Frontal cortex (tissue), 4 donors: ENCODE data around the gene IQCN. TPM values are rescaled to one million over a fixed set of nuclear protein-coding genes. Genes with fewer than 3 reads are reported as not detected.
A peak's percentile ranks its signal among the peaks of the same experiment; 100 is the strongest.

Experiments
- DNase-seq, 2 donors: peaks; one replicate each; pipeline ENCODE4 v3.0.0; 2012; ENCODE audit warnings: low spot score in 2 of 2
- FAIRE-seq: peaks from 2 replicates; lab custom pipeline; 2012; peaks lifted over from hg19 to GRCh38; lab: Jason Lieb, UNC
- total RNA-seq: library from RNA; depleted of rRNA; stranded (reverse); fragments of >200 nt; gene quantifications from one replicate; pipeline ENCODE4 v1.2.3, GENCODE V29; 2014
- donor health status: control.
- donor health status: control.
- donor health status: control.

Gene IQCN, protein sequence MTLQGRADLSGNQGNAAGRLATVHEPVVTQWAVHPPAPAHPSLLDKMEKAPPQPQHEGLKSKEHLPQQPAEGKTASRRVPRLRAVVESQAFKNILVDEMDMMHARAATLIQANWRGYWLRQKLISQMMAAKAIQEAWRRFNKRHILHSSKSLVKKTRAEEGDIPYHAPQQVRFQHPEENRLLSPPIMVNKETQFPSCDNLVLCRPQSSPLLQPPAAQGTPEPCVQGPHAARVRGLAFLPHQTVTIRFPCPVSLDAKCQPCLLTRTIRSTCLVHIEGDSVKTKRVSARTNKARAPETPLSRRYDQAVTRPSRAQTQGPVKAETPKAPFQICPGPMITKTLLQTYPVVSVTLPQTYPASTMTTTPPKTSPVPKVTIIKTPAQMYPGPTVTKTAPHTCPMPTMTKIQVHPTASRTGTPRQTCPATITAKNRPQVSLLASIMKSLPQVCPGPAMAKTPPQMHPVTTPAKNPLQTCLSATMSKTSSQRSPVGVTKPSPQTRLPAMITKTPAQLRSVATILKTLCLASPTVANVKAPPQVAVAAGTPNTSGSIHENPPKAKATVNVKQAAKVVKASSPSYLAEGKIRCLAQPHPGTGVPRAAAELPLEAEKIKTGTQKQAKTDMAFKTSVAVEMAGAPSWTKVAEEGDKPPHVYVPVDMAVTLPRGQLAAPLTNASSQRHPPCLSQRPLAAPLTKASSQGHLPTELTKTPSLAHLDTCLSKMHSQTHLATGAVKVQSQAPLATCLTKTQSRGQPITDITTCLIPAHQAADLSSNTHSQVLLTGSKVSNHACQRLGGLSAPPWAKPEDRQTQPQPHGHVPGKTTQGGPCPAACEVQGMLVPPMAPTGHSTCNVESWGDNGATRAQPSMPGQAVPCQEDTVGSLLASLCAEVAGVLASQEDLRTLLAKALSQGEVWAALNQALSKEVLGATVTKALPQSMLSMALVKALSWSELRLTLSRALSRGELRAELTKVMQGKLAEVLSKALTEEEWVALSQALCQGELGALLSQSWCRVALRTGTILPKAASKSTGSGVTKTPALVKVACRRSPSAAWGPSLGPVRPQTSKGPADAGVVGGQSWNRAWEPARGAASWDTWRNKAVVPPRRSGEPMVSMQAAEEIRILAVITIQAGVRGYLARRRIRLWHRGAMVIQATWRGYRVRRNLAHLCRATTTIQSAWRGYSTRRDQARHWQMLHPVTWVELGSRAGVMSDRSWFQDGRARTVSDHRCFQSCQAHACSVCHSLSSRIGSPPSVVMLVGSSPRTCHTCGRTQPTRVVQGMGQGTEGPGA (N-terminal part only)
- 0.41 TPM for total RNA-seq

DNA sequence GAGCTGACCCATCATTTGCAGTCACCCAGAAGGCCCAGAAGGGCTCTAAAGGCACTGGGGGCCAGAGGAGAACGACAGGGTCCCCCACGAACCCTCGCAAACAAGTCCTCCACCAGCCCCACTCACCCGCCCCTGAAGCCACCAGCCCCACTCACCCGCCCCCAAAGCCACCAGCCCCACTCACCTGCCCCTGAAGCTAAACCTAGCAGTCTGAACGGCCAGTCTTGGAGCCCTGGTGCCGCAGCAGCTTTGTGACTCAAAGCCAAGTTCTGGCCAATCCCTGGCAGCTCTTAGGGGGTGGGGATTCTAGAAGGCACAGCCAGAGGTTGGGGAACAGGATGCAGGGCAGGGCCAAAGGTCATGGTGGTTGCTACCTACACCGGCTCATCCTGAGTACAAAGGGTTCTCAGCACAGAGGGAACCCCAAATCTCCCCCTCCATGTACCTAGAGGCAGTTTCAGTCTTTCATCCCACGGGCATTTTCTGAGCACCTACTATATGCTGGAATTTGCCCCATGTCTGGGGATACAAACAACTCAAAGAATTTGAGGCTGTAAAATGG lies at the start of gene IQCN:
TSS of gene IQCN (minus strand) at position 234 of the 562 bp plus-strand sequence. CDS start 4,974 bp downstream, outside the sequence.
- no peak for FAIRE-seq
- no peak for DNase-seq

DNA sequence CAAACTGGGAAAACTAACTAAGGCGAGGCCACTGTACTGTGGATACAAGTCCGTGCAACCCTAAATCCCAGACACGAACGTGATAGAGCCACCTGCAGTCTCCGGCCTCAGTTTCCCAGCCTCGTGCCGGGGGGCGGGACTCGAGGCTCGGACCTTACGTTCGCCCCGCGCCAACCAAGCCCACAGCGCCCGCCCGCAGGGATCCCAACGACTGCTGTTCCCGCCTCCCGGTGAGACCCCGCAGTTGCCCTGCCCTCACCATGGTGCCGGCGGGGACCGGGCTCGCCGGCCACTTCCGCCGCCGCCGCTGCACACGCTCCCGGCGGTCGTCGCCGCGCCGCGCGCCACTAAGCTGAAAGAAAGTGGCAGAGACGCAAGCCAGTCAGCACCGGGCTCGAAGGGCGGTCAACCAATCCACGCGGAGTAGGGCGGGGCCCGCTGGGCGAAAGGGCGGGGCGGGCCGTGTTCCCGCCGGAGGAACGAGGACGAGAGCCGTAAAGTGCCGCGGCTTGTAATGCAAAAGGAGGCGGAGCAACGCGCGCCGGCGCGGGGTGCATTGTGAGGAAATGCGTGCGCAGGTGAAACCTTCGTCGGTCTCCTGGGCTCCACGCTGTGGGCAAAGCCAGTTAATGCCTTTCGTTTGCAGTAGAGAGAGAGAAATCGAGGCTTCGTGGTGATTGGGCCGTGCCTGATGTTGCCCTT lies 48.7 kb upstream of the IQCN start, which contains the start of gene LSM4:
TSS of gene LSM4 (minus strand) at position 318 of the 702 bp plus-strand sequence. CDS start at position 262, 56 bp downstream.
- DNase-seq (peak; percentile 97 to 99), FAIRE-seq (no peak)

DNA sequence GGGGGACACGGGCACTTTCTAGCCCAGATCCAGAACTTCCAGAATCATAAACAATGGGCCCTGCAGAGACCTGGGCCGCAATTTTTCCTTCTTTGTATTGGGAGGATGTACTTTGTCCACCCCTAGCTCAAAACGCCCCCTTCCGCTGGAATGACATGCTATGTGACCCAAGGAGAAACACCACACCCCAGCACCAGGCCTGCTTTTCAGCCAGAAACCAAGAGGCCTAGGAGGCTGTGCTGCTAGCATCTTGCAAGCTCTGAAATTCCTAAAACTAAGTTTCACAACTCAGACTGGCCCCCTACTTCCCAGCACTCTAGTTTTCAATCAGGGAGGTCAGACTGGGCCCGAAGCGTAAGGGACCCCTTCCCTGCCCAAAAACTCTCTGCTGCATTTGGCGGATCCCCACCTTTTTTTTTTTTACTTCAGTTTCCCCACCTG lies 48.1 kb upstream of the IQCN start:
- DNase-seq (no peak), FAIRE-seq (no peak)

DNA sequence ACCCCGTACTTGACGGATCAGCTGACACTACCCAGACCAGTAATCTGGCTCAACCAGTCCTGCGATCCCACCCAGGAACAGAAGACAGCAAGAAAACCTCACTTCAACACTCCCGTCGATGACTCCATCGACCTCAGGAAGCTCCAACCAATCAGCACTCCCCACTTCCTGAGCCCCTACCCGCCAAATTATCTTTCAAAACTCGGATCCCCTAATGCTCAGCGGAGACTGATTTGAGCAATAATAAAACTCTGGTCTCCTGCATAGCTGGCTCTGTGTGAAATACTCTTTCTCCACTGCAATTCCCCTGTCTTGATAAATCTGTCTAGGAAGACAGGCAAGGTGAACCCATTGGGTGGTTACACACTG lies 47.5 kb upstream of the IQCN start:
- FAIRE-seq = no peak

DNA sequence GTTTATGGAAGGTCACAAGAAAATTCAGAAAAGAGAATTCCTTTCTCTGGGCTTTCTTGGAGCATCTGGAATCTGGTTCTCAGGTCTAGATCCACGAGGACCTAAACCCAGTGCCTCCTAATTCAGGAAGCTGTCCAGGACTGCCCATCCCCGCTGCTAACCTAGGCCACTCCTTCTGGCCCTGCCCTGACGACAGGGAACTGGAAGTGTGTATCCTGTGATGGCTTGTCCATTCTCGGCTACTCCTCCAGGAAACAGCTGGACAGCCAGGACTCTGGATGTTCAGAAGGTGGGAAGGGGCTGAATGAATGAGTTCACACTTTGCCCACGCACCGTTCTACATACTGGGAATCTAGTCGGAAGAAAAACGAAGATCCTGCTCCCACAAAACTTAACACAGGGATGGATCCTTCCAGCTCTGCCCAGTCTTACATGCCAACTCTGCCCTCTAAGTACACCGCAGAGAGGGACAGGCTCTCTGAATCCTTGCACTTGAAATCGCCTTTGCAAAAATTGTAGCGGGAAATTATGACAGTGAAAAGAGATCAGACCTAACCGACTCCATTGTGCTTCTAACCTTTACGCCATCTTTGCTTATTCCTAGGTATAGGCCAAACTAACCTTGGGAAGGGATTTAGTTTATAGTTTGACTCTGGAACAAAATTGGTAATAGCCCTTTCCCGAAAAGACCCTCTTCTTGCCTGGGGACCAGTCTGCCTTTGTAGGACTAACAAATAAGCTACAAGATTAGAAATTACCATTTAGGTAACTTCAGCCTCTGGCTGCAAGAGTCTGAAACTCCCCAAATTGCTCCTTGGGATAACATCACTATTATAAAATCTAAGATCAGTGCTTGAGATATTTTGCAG lies 46.8 kb upstream of the IQCN start:
- FAIRE-seq (no peak), DNase-seq (no peak)

More for the DNA sequence above, 47.5 kb upstream of the IQCN start:
- DNase-seq = no peak

DNA sequence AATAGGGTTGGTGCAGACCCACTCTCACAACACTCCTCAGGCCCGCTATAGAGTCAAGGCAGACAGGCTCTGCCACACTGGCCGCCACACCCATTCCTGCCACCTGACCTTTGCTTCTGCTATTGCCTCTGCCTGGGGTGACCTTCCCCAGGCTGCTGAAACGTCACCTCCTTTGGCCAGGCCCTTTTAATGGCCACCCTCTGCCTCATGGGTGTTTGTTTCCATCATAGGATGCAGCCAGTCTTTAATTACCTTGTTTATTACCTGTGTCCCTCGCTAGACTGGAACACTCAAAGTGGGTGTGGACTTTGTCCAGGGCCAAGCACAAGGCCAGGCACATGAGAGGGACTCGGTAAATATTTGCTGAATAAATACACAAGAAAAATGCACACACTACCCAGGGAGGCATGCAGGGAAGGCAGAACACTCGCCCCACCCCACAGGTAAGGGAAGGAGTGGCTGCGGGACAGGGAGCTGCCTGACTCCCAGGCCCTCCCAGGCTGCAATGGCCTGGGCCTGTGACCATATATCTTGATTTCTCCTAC lies 45.4 kb upstream of the IQCN start:
- FAIRE-seq (no peak), DNase-seq (no peak)

DNA sequence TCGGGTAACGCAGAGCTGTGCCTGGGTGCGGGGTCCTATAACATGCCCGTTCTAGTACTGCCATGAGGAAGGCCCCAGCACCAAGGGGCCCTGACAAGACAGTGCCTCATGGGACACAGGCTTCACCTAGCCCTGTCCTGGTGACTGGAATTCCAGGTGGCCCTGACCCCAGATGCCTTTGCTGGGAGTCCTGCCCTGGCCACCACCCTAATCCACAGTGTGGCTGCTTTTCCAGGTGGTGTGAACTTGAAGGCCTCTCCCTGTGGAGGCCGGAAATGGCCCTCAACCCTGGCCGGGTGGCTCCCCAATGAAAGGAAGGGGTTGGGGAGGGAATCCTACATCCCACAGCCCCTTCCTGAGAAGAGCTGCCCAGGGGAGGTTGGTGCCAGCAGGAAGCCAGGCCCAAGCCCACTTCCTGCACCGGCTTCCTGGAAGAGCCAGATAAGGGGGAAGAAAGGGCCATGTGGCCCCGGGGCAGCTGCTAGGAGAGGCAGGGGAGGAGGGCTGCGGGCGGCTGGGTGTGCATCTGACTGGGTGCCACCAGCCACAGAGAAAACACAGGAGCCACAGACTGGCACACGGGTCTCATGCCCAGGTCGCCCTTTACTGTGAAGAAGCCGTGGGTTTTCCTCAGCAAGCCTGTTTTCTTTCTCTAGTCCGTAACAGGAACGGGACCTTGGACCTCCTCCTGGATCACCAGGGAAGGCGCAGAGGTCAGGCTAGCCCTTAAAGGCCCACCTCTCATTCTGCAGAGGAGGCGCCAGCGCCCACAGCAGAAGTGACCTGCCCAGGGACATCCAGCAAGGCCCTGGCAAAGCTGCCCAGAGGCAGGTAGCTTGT lies 43.9 kb upstream of the IQCN start:
- FAIRE-seq = no peak

DNA sequence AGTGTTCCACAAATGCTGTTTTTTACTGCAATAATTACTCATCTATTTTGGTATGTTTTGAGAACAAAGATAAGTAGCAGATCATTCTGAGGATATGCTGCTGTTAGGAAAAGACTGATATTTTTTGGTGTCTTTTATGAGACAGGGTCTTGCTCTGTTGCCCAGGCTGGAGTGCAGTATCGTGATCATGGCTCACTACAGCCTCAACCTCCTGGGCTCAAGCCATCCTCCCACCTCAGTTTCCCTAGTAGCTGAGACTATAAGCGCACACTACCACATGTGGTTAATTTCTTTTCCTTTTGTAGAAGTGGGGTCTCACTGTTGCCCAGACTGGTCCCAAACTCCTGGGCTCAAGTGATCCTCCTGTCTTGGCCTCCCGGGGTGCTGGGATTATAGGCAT lies 39.1 kb upstream of the IQCN start:
- FAIRE-seq = no peak
- DNase-seq = no peak

More for the DNA sequence above, 43.9 kb upstream of the IQCN start:
- no peak for DNase-seq

DNA sequence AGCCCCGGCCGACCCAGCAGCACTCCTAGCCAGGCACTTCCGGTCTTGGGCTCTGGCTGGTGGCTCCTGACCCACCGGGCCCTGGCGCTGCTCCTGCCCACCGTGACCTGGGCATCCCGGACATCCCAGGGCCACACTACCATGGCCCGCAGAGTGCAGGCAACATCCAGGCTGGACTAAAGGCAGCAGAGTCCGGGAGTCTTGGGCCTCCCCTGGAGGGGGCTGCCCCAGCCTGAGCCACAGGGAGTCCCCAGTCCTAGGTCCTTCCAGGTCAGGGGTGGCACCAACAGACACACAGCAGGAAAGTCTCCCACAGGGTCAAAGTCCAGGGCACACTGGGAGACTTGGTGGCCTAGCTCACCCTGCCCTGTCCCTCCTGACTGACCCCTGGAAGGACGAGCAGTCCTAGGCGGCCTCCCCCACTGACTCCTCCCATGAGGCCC lies 37.9 kb upstream of the IQCN start:
- no peak for DNase-seq
- FAIRE-seq = no peak

DNA sequence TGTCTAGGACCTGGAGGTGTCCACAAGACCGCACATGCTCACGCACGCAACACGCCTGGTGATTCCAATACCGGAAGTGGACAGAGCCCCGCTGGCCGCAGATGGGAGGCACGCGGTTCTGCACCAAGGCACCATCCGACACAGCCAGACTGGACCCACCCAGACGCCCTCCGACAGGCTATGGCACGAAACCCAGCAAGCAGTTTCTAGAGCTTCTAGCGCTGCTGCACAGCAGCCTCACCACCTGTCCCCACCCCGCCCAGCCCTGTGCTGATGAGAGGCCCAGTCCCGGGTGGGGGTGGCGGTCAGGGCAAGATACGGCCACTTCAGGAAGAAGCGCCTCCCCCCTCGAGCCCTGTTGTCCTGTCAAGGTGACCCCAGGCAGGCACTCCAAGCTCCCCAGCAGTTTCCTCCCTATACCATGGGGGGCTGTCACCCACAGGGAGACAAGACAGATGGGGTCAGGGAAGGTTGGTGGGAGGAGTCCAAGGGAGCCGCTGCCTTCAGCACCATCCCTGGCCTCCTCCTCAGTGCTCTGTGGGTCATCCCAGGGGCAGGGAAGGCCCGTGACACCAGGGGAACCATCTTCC lies 37.3 kb upstream of the IQCN start:
- FAIRE-seq = no peak
- DNase-seq = no peak

DNA sequence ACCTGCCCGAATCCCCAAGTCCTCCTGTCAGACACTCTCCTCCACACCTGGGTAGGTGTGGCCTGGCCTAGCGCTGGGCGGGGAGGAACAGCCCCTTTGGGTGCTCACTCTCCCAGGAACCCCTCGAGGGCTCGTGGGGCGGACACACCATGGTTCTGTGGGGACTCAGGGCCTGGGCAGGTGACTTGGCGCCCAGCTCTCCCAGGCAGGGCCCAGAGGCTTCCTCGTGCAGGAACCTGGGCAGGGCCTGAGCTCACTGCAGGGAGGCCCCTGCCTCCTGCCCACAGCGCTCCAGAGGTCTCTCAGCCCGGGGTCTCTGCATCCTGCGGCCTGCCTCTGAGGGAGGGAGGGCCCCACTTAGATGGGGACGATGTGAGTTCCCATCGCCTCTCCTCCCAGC lies 36.7 kb upstream of the IQCN start:
- DNase-seq (no peak), FAIRE-seq (no peak)

DNA sequence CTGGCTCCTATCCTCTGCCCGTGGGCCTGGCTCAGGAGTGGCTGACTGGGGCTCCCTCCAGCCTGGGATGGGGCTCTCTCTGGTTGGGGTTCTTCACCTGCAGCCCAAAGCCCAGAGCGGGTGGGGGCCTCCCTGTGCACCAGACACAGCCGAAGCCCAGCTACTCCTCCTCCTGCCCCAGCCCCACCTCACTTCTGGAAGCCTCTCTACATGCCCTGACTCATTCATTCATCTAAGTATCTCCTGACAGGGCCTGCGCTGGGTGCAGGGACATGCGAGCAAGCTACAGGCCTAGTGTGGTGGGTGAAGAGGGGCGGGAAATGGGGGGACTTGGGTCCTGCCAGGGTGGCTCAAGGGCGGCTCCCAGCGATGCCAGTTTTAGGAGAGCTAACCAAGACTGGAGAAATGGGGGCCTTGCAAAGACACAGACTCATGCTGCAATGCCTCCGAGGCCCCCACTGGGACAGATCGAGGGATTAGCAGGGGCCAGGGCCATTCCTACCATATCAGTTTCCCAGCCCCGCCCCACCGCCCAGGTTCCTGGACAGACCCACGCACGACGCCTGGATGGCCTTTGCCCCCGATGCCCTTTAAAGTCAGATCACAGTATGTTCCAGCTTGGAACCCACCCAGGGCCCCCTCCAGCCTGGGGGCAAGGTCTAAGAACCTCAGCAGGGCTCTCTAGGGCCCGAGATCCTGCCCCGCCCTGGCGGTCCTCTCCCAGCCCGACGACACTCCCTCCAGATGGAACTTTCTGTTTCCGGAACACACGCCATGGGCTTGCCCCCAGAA lies 36.1 kb upstream of the IQCN start:
- DNase-seq = no peak
- FAIRE-seq = no peak

DNA sequence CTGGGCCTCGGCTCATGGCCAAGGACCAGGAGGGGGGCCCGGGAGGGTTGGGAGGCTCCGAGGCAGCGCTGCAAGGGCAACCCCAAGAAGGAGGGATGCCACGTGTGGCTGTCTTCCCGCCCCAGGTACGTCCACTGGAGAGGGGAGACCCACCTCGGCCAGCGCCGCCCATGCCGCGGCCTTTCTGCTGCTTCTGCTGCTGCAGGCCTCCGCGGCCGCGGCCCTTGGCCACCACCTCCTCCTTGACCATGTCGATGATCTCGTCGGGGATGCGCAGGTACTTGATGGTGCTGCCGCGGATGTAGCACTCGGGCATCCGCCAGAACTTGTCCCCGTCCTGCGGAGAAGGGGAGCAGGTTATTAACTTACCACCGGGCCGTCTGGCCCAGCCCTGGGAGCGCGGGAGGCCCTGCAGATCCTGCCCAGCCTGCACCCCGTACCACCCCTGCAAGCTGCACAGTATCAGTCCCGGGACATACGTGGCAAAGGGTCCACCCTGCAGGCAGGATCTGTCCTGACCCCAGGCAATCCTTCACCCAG lies 35.3 kb upstream of the IQCN start:
- FAIRE-seq = no peak

DNA sequence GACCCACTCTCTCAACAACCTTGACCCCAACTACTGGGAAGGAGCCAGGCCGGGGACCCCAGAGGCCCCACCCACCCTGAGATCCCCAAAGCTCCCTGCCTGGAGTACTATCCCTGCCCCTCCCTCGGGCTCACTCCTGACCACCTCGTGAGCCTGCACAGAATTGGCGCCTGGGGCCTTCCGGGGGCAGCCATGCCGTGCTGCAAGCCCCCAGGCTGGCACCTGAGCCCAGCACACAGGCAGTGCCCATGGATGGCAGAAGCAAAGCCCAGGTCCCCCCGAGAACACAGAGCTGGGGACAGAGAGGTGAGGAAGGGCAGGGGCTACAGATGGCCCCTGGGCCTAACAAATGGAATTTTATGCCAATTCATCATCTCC lies 34.7 kb upstream of the IQCN start:
- DNase-seq = no peak
- FAIRE-seq = no peak

More for the DNA sequence above, 35.3 kb upstream of the IQCN start:
- no peak for DNase-seq
